HG02623 (cell line): ENCODE measurements around the gene LAMTOR3.

Experiments
- ATAC-seq: cut with Tn5 transposase; IDR thresholded peaks from one replicate; pipeline ENCODE4 v1.9.1; 2021; ENCODE audit warnings: moderate library complexity; ENCODE audit not compliant: unreplicated experiment

The LAMTOR3 gene, protein sequence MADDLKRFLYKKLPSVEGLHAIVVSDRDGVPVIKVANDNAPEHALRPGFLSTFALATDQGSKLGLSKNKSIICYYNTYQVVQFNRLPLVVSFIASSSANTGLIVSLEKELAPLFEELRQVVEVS

DNA sequence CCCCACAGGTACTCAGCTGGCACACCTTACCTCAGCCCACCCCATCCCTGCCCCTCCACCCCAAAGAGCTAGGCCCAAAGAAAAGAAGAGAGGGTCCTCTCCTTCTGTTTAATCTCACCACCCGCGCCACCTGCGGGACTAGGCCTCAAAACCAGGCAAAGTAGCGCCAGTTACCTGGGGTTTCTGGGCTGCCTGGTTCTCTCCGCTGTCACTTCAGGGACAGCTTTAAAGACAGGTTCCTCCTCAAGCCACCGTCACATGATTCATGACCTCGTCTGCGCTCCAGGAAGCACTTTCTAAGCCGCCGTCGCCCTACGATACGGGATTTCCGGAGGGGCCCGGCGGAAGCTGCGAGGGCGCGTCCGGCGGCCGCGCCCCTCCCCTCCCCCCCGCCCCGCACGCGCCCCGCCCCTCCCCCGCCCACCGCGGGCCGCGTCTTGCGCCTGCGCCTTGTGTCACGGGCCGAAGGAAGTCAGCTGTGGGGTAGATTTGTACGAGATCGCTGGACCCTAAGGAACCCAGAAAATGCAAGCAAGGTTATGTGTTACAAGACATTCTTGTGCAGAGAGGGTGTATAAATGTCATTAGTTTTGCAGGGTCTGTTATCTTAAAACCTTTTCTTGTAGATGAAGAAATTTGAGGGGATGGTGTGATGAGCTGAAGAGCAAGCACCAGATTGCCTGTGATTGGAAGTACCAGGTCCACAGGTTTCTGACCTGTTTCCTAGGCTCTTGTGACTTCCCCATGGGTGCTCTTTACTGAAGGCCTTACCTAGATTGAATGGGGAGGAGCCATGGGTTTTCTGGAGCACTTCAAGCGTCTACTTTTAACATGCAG is at the start of gene LAMTOR3:
Gene LAMTOR3 (minus strand): TSS at position 267 of the 837 bp plus-strand sequence. CDS start 464 bp downstream, outside the sequence.
- ATAC-seq, result peak; percentile 100

DNA sequence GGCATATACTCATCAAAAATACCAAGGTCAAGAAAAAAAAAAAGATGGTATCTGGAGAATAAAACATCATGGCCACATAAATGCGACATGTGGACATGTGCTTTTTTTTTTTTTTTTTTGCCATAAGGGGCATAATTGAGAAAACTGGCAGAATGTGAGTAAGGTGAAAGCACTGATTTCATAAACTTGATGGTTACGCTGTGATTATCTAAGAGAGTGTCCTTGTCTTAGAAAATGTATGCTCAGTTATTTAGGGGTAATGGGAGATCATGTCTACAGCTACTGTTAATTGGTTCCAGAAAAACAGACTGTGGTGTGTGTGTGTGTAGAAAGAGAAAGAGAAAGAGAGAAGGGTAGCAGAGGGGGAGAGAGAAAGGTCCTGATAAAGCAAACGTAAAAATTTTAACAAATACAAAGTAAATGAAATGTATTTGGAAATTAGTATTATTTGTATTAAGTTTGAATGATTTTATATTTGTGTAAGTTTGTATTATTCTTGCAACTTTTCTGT is 44.1 kb upstream of the LAMTOR3 start:
- no peak for ATAC-seq

DNA sequence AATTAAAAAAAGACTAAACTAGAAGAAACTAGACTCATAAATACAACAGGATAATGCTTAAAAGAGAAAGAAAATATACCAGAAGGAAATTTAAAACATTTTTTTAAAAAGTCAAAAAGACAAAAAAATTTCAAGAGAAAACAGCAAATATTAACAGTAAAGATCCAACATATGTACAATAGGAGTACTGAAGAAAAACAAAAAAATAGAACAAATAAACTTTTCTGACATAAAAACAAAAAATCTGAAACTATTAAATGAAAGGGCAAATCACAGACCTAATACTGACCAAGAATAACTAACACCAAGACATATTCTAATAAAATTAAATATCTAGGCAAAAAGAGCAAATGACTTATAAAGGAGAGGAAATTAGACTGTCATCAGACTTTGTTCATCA is 40.7 kb upstream of the LAMTOR3 start:
- ATAC-seq, result no peak

DNA sequence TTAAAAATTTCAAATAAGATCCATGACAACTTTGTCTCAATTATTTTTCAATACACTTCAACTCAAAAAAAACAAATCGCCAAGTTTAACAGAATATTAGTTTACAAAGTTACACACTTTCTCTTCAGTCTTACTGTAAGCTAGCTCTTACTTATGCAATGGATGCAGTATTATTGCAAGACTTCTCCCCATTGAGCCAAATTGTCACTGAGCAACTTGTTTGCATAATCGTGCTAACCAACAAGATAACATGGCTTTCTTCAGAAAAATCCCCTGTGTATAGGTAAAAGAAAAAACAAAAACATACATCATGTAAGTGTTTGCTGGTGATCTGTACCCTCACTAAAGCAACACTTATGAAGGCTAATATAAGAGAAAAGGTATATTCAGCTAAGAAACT is 33.3 kb upstream of the LAMTOR3 start:
- no peak for ATAC-seq

DNA sequence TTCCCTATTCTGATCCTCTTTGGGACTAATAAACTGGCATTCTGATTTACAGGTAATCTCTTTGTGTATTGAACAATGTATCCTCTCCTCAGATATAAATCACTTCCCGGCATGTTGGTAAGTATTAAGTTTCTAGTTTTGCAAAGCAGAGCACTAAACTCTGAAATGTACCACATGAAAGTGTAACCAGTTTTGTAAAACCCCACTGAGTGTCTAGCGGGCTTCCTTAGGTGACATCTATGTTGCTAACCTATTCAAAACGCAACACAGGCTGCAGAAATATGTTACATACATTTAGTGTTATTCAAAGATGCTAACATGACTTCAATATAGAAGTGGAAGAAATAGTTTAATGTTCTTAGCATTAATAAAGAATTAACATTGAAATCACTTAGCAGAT is 26.9 kb upstream of the LAMTOR3 start:
- no peak for ATAC-seq

DNA sequence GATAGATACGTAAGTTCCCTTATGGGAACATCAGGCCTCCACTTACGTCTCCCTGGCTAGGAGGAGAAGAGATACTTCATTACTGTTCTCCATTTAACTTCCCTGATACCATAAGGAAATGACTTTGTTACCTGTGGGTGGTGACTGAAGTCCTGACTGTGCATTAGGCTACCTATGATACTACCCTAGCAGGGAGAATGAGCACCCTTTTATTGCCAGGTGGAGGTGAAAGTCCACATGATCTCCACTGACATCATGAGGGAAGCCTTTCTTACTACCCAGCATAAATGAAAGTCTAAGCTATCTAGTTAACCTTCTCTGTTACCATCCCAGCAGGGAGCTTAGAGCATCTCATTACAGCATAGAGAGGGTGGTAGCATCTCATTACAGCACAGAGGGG is 24.4 kb upstream of the LAMTOR3 start:
- ATAC-seq, result no peak

DNA sequence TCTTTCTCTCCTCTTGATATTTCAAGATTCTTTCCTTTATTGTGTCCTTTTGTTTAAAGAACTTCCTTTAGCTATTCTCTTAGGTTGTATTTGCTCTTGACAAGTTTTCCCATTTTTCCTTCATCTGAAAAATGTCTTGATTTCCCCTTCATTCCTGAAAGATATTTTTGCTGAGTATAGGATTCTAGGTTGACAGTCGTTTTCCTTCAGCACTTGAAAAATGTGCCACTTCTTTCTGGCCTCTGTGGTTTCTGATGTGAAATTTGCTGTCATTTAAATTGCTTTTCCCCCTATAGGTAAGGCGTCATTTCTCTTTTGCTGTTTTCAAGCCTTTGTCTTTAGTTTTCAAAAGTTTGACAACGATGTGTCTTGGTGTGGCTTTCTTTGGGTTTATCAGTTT is 23.3 kb upstream of the LAMTOR3 start:
- ATAC-seq, result no peak

DNA sequence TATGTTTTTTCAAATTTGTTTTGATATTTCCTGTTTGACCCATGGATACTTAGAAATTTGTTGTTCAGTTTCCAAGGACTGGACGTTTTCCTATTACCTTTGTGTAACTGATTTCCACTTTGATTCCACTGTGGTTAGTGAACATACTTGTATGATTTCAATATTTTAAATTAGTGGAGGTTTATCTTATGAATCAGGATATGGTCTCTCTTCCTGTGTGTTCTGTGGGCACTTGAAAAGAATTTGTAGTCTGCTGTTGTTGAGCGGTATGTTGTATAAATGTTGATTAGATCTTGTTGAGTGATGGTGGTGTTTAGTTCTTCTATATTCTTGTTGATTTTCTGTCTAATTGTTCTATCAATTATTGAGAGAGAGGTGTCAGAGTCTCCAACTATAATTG is 21.2 kb upstream of the LAMTOR3 start:
- ATAC-seq, result no peak

- no peak for ATAC-seq
Measured at GRCh38 chr4:99894998-99895397, 771 bp upstream of the LAMTOR3 start.

- no peak for ATAC-seq
Measured at GRCh38 chr4:99893839-99894160, 427 bp downstream of the LAMTOR3 start.

DNA sequence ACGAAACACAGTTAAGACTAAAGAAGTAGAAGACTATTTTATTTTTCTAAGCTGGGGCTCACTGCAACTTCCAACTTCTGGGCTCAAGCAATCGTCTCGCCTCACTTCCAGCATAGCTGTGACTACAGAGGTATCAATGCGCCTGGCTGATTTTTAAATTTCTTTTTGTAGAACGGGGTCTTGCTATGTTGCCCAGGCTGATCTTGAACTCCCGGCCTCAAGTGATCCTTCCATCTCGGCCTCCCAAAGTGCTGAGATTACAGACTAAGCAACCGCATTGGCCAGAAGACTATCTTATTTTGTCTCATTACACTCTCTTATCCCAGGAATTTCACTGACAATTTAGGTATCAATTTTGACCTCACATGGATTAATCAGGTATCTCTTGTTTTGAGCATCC is 1.2 kb downstream of the LAMTOR3 start:
- no peak for ATAC-seq

- no peak for ATAC-seq
Measured at GRCh38 chr4:99891351-99891750, 2.9 kb downstream of the LAMTOR3 start.

DNA sequence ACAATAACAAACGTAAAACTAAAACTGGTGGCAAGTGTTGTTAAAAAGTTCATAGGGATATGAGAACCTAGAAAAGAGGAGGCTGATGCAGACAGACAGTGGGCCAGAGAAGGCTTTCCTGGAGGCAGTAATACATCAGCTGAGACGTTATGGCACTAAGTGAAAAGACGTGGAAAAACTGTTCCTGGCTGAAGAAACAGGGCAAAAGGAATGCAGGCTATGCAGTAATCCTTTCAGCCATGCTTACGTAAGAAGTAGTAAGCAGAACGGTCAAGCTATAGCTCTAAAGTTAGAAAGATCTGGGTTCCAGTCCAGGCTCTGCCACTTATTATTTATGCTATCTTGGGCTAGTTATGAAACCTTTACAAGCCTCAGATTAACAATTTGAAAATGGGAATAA is 6.4 kb downstream of the LAMTOR3 start:
- ATAC-seq, result no peak

GRCh38 chr4:99886146-99886545 is 8.1 kb downstream of the LAMTOR3 start:
- no peak for ATAC-seq

- no peak for ATAC-seq
Measured at GRCh38 chr4:99885687-99886086, 8.5 kb downstream of the LAMTOR3 start.

GRCh38 chr4:99885063-99885664 is 9.1 kb downstream of the LAMTOR3 start:
- ATAC-seq, result no peak

DNA sequence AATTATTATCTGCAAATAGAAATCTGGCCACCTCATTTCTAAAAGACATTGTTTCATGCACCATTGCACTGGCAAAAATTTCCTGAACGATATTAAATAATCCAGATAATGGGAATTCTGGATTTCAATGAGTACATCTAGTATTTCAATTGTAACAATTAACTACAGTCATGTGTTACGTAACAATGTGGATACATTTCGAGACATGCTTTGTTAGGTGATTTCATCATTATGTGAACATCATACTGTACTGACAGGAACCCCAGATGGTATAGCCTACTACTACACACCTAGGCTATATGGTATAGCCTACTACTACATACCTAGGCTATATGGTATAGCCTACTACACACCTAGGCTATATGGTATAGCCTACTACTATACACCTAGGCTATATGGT is 14.8 kb downstream of the LAMTOR3 start:
- no peak for ATAC-seq

DNA sequence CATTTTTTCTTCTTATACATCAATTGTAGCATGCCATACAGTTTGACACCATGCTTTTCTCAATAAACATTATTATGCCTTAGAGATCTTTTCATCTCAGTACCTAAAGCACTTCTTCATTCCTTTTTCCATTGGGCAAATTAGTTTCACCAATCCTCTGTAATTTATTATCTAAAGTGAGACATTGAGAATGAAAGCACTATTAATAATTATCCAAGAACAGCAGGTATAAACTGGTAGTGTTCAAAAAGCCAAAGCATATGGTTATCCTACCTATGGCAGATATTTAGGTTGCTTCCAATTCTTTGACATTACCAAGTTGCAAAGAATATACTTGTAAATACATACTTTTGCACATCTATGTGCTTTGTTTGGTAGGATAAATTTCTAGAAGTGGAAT is 15.6 kb downstream of the LAMTOR3 start:
- no peak for ATAC-seq

- ATAC-seq, result no peak
Measured at GRCh38 chr4:99876946-99877345, 17.3 kb downstream of the LAMTOR3 start.

DNA sequence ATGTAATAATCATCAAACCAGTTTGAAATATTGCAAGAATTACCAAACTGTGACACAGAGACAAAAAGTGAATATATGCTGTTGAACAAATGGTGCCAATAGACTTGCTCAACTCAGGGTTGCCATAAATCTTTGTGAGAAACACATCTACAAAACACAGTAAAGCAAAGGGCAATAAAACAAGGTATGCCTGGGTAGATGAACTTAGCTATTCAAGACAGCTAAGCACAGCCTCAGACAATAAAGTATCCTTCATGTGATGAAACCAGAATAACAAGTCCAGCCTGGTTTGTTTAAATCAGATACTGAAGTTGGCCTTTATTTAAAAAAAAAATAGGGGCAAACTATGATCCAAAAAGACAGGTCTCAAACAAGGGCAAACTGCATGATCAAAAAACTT is 19.2 kb downstream of the LAMTOR3 start:
- ATAC-seq, result no peak

GRCh38 chr4:99872570-99872969 is 21.7 kb downstream of the LAMTOR3 start:
- no peak for ATAC-seq

DNA sequence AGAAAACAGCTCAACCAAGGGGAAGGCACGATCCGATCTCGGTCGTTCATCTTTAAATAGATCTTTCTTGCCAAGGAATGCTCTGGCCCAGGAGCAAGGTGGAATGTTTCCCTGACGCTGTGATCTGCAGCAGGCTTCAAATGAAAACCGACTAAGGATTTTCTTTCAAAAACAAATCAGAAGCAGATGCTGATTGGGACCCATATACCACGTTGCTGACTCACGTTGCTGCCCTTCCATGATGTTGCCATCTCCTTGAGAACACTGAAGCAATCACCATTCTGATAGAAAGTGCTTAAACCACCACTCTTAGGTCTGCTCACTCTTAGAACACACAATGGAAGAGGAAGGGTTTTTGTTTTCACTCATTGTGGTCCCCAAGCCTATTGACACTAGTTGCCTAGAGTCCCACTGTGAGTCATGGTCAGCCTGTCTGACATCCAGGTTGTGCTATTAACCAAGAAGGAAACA is 26.1 kb downstream of the LAMTOR3 start:
- no peak for ATAC-seq
